ENCODE data around the gene LSAMP. TPM values are rescaled to one million over a fixed set of nuclear protein-coding genes. Genes with fewer than 3 reads are reported as not detected.

LSAMP gene
- polyA plus RNA-seq, 1 experiment = 2.7 TPM

DNA sequence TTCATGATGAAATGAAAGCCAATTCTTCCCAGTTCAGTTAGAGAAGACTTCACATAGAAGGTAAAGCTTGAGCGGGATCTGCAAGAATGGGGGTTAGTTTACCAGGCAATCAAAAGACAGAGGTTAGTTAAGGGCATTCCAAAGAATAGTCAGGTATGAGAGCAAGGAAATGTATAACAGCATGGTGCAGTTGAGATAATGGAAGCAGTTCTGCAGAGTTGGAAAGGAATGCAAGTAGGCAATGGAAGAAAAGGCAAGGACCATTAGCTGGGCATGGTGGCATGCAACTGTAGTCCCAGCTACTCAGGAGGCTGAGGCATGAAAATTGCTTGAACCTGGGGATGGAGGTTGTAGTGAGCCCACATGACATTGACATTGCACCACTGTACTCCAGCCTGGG is 55.0 kb downstream of the LSAMP start:
- Histone ChIP-seq H3K36me3 (ENCODE audit: control insufficient read depth, insufficient read depth, low read length) (no peaks in the 10 kb centered on the region), H3K27me3 (ENCODE audit: control insufficient read depth, insufficient read depth, low read length) (no peaks in the 10 kb centered on the region)
- POLR2A ChIA-PET = no interaction called here

DNA sequence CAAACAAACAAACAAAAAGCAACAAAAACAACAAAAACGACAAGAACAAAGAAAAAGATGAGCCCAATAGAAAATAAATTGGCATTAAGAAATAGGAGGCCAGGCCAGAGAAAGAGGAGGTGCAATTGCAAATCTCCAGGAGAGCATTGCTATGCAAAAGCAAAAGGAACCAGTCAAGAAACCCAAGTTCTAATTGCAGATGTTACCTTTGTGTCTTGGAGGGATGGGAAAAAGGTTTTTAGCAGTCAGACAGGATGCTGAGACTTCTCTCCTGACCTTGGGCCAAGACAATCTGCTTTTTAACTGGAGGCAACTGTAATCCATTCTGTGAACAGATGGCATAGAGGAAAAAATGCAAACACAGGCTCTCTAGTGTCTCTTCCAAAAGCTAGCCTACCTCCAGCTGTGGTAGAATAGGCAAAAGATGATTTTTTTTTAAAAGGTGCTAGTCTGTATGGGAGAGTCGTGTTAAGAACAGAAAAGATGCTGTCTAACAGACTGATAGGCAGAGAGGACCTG is 56.4 kb downstream of the LSAMP start:
- CTCF ChIA-PET = no interaction called here
- no peak overlapping the region for H3K4me3 ChIP-seq (ENCODE audit: low read depth, low read length)
- TF ChIP-seq, protein P1, sequence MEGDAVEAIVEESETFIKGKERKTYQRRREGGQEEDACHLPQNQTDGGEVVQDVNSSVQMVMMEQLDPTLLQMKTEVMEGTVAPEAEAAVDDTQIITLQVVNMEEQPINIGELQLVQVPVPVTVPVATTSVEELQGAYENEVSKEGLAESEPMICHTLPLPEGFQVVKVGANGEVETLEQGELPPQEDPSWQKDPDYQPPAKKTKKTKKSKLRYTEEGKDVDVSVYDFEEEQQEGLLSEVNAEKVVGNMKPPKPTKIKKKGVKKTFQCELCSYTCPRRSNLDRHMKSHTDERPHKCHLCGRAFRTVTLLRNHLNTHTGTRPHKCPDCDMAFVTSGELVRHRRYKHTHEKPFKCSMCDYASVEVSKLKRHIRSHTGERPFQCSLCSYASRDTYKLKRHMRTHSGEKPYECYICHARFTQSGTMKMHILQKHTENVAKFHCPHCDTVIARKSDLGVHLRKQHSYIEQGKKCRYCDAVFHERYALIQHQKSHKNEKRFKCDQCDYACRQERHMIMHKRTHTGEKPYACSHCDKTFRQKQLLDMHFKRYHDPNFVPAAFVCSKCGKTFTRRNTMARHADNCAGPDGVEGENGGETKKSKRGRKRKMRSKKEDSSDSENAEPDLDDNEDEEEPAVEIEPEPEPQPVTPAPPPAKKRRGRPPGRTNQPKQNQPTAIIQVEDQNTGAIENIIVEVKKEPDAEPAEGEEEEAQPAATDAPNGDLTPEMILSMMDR (IDR thresholded peaks at IDR 0.05; ENCODE audit: insufficient read depth, low read depth, low read length) = no peak

More for the DNA sequence above, 55.0 kb downstream of the LSAMP start:
- no peak for DNase-seq (ENCODE audit: low read depth)
- H3K4me3 ChIP-seq (ENCODE audit: low read depth, low read length) = no peak overlapping the region
- CTCF ChIA-PET = no interaction called here
- TF ChIP-seq, protein P1 (IDR thresholded peaks at IDR 0.05; ENCODE audit: insufficient read depth, low read depth, low read length) = no peak

DNA sequence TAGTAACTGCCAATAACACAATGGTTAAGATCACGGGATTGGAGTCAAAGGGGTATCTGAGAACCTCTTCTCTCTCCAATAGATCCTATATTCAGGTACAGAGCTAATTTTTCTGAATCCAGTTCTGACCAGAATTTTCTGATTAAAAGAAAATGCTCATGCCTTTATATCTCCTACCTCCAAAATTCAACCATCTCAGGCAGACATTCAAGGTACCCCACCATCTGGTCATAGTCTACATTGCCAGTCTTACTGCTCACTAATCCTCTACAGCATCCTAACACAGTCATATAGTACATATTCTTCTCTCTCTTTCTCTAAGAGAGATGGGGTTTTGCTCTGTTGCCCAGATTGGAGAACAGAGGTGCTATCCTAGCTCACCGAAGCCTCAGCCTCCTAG is 59.1 kb downstream of the LSAMP start:
- Histone ChIP-seq H3K4me3 (ENCODE audit: low read depth, low read length) (no peak overlapping the region), H3K27me3 (ENCODE audit: control insufficient read depth, insufficient read depth, low read length) (no peaks in the 10 kb centered on the region), H3K36me3 (ENCODE audit: control insufficient read depth, insufficient read depth, low read length) (no peaks in the 10 kb centered on the region)
- TF ChIP-seq, protein P1 (IDR thresholded peaks at IDR 0.05; ENCODE audit: insufficient read depth, low read depth, low read length) = no peak
- DNase-seq (ENCODE audit: low read depth) = no peak
- ChIA-PET CTCF (no interaction called here), POLR2A (no interaction called here)

More for the DNA sequence above, 56.4 kb downstream of the LSAMP start:
- no peak for DNase-seq (ENCODE audit: low read depth)
- no peaks in the 10 kb centered on the region for H3K27me3 ChIP-seq (ENCODE audit: control insufficient read depth, insufficient read depth, low read length)
- H3K36me3 ChIP-seq (ENCODE audit: control insufficient read depth, insufficient read depth, low read length) = no peaks in the 10 kb centered on the region
- POLR2A ChIA-PET = no interaction called here

DNA sequence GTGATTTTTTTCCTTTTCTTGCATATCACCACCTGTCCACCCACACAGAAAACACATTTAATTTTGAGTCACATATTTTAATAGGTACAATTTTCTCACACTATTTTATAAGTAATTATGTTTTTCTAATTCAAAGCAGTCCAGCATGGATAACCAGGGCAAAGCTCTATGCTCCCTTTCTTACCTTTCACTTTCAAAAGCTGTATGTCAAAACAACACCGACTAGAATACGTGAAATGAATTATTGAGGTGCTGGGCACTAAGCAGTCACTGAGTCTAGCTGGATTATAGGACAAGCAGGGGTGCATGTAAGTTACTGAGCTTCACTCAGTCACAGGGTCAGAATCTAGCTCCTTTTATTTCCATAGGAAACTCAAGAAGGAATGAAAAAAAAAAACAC is 60.6 kb downstream of the LSAMP start:
- Histone ChIP-seq H3K36me3 (ENCODE audit: control insufficient read depth, insufficient read depth, low read length) (no peaks in the 10 kb centered on the region), H3K27me3 (ENCODE audit: control insufficient read depth, insufficient read depth, low read length) (no peaks in the 10 kb centered on the region), H3K4me3 (ENCODE audit: low read depth, low read length) (no peak overlapping the region)
- DNase-seq (ENCODE audit: low read depth) = no peak
- TF ChIP-seq, protein P1 (IDR thresholded peaks at IDR 0.05; ENCODE audit: insufficient read depth, low read depth, low read length) = no peak
- ChIA-PET CTCF (no interaction called here), POLR2A (no interaction called here)

DNA sequence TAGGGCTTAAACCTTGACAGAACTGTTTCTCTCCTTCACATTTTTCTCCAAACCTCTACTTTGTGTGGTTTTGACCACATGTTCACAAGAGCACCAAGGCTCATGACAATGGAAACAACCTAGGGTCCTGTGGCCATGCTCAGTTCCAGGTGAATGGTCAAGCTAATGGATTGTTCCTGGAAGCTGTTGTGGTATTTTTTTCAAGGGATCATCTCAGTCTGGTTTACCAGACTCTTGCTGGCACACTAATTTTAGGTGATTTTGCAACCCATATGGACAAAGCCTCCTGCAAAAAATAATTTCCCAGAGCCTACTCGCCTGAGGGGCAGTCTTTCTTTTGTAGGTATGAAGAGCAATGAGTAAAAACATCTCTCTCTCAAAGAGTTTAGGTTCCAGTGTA is 67.2 kb downstream of the LSAMP start:
- POLR2A ChIA-PET = no interaction called here
- no peaks in the 10 kb centered on the region for H3K36me3 ChIP-seq (ENCODE audit: control insufficient read depth, insufficient read depth, low read length)
- no peaks in the 10 kb centered on the region for H3K27me3 ChIP-seq (ENCODE audit: control insufficient read depth, insufficient read depth, low read length)
- no peak for DNase-seq (ENCODE audit: low read depth)
- TF ChIP-seq, protein P1 (IDR thresholded peaks at IDR 0.05; ENCODE audit: insufficient read depth, low read depth, low read length) = no peak
- no peak overlapping the region for H3K4me3 ChIP-seq (ENCODE audit: low read depth, low read length)
- CTCF ChIA-PET = no interaction called here
